Measurements from ENCODE around the gene MACROD2. TPM values are rescaled to one million over a fixed set of nuclear protein-coding genes. Genes with fewer than 3 reads are reported as not detected.

MACROD2 gene
- total RNA-seq, 1 experiment from 2014 or later = 1.6 TPM

GRCh38 chr20:15840636-15841301 is 1845.5 kb downstream of the MACROD2 start:
- Histone ChIP-seq H2BK12ac (ENCODE audit: insufficient read length, low read depth, low read length) (no peak overlapping the region), H3K23me2 (ENCODE audit: insufficient read length, low read depth, low read length, poor library complexity, severe bottlenecking) (no peaks in the 10 kb centered on the region), H2BK5ac (ENCODE audit: insufficient read length, low read length) (no peak overlapping the region), H3K9me3 (ENCODE audit: control insufficient read depth, low read depth, low read length) (no peaks in the 10 kb centered on the region), H3K27ac (ENCODE audit: insufficient read length, low read depth, low read length) (no peak overlapping the region), H2AK5ac (ENCODE audit: insufficient read length, low read length) (no peak overlapping the region), H2AFZ (ENCODE audit: low read length) (no peak overlapping the region), H3K79me1 (ENCODE audit: insufficient read depth, low read depth, low read length, poor library complexity, severe bottlenecking) (no peaks in the 10 kb centered on the region), H2BK15ac (ENCODE audit: low read depth, low read length) (no peak overlapping the region), H2BK20ac (ENCODE audit: low read depth, low read length, poor library complexity, severe bottlenecking) (no peak overlapping the region), H4K20me1 (ENCODE audit: control insufficient read depth, insufficient read depth, insufficient read length) (no peaks in the 10 kb centered on the region), H3K4me1 (ENCODE audit: insufficient read depth, low read length) (no peaks in the 10 kb centered on the region), H3T11ph (ENCODE audit: low read length) (no peak overlapping the region), H2BK120ac (ENCODE audit: low read depth, low read length, poor library complexity, severe bottlenecking) (no peak overlapping the region), H3K4me2 (ENCODE audit: insufficient read depth, insufficient read length, low read length) (no peak overlapping the region), H4K5ac (ENCODE audit: insufficient read length, low read depth, low read length) (no peak overlapping the region), H3K9ac (ENCODE audit: extremely low read depth, insufficient read length, low read length) (no peak overlapping the region), H3K23ac (ENCODE audit: insufficient read length, low read depth, low read length) (no peak overlapping the region), H3K79me2 (ENCODE audit: insufficient read depth, low read length) (no peaks in the 10 kb centered on the region), H4K91ac (ENCODE audit: insufficient read length, low read depth, low read length) (no peak overlapping the region), H3K18ac (ENCODE audit: insufficient read length, low read depth, low read length) (no peak overlapping the region), H3K4ac (ENCODE audit: low read depth, low read length) (no peak overlapping the region), H3K27me3 (ENCODE audit: insufficient read depth, low read length) (no peaks in the 10 kb centered on the region), H3K56ac (ENCODE audit: insufficient read length, low read depth, low read length) (no peak overlapping the region), H4K8ac (replicated peaks; ENCODE audit: insufficient read length, low read depth, low read length) (no peak overlapping the region), H3K14ac (ENCODE audit: insufficient read depth, low read length) (no peak overlapping the region)
- H3K36me3 Mint-ChIP-seq (ENCODE audit: insufficient read depth in 1 of 3, low read depth in 3 of 3) = peaks cover 0 to 5% (median 0%) of the 10 kb centered on the region in 3 experiments; a peak in 2 of 7 replicates
- H3K4me3 Mint-ChIP-seq = no peak overlapping the region
- no peaks in the 10 kb centered on the region for H3K27me3 Mint-ChIP-seq (ENCODE audit: low read depth)
- H3K27ac Mint-ChIP-seq = no peak overlapping the region
- peaks cover 0 to 5% of the 10 kb centered on the region in 2 experiments; a peak in 3 of 5 replicates for H3K9me3 Mint-ChIP-seq
- no peak for TF ChIP-seq CTCF (conservative IDR thresholded peaks at IDR 0.05)
- DNase-seq = no peak
- no CpG with 5 or more reads among the region's 4 CpGs for WGBS (ENCODE audit: extremely low coverage, insufficient read length, low lambda C conversion rate)
- H3K4me1 Mint-ChIP-seq = no peaks in the 10 kb centered on the region

Measured in H9 (cell line).